ENCODE data around the gene GOLGA6C. TPM values are rescaled to one million over a fixed set of nuclear protein-coding genes. Genes with fewer than 3 reads are reported as not detected.

The GOLGA6C gene
- total RNA-seq, 1 experiment from 2014 or later, result not detected

DNA sequence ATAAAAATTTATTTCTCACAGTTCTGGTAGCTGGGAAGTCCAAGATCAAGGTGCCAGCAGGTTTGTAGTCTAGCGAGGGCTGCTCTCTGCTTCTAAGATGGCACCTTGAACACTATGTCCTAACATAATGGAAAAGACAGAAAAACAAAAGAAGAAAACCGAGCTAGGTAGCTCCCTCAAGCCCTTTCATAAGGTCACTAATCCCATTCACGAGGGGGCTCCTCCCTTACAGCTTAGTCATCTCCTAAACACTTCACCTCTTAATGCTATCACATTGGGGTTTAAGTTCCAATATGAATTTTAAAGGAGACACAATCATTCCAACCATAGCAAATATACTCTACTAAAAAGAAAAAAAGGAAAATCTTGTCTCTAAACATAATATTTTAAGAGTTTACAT, 48.1 kb downstream of the GOLGA6C start:
- H3K14ac ChIP-seq (ENCODE audit: insufficient read depth, low read length), result no peak overlapping the region
- no peak overlapping the region for H4K5ac ChIP-seq (ENCODE audit: insufficient read length, low read depth, low read length)
- no peaks in the 10 kb centered on the region; the same call in 1 of the 2 replicates for H3K27me3 ChIP-seq (ENCODE audit: insufficient read depth, low read length)
- H2BK120ac ChIP-seq (ENCODE audit: low read depth, low read length, poor library complexity, severe bottlenecking), result no peak overlapping the region
- no peak for DNase-seq
- H3K4ac ChIP-seq (ENCODE audit: low read depth, low read length), result no peak overlapping the region
- H3K79me2 ChIP-seq (ENCODE audit: insufficient read depth, low read length), result no peaks in the 10 kb centered on the region
- no peak overlapping the region for H3K23ac ChIP-seq (ENCODE audit: insufficient read length, low read depth, low read length)
- Mint-ChIP-seq H3K27me3 (ENCODE audit: low read depth) (peaks cover 18% of the 10 kb centered on the region), H3K4me1 (peaks cover 0 to 2% of the 10 kb centered on the region in 2 experiments; a peak in 1 of 4 replicates), H3K27ac (no peak overlapping the region), H3K36me3 (ENCODE audit: insufficient read depth in 1 of 3, low read depth in 3 of 3) (no peaks in the 10 kb centered on the region), H3K9me3 (no peaks in the 10 kb centered on the region), H3K4me3 (no peak overlapping the region)
- no peaks in the 10 kb centered on the region for H3K9me3 ChIP-seq (ENCODE audit: control insufficient read depth, low read depth, low read length)
- H2BK5ac ChIP-seq (ENCODE audit: insufficient read length, low read length), result no peak overlapping the region
- no peak overlapping the region for H4K91ac ChIP-seq (ENCODE audit: insufficient read length, low read depth, low read length)
- H3K27ac ChIP-seq (ENCODE audit: insufficient read length, low read depth, low read length), result no peak overlapping the region
- H2BK20ac ChIP-seq (ENCODE audit: low read depth, low read length, poor library complexity, severe bottlenecking), result no peak overlapping the region
- no peak overlapping the region for H3K18ac ChIP-seq (ENCODE audit: insufficient read length, low read depth, low read length)
- WGBS (ENCODE audit: extremely low coverage, insufficient read length, low lambda C conversion rate), result no CpG with 5 or more reads among the region's 3 CpGs
- H3T11ph ChIP-seq (ENCODE audit: low read length), result no peak overlapping the region
- no peak overlapping the region for H3K56ac ChIP-seq (ENCODE audit: insufficient read length, low read depth, low read length)
- no peaks in the 10 kb centered on the region for H4K20me1 ChIP-seq (ENCODE audit: control insufficient read depth, insufficient read depth, insufficient read length)
- no peaks in the 10 kb centered on the region for H3K23me2 ChIP-seq (ENCODE audit: insufficient read length, low read depth, low read length, poor library complexity, severe bottlenecking)
- no peak overlapping the region for H3K9ac ChIP-seq (ENCODE audit: extremely low read depth, insufficient read length, low read length)
- no peak overlapping the region for H4K8ac ChIP-seq (replicated peaks; ENCODE audit: insufficient read length, low read depth, low read length)
- H3K4me2 ChIP-seq (ENCODE audit: insufficient read depth, insufficient read length, low read length), result no peak overlapping the region
- no peak overlapping the region for H2BK12ac ChIP-seq (ENCODE audit: insufficient read length, low read depth, low read length)
- H3K4me1 ChIP-seq (ENCODE audit: insufficient read depth, low read length), result no peaks in the 10 kb centered on the region
- H2BK15ac ChIP-seq (ENCODE audit: low read depth, low read length), result no peak overlapping the region
- no peak overlapping the region for H2AFZ ChIP-seq (ENCODE audit: low read length)
- TF ChIP-seq, protein P1, sequence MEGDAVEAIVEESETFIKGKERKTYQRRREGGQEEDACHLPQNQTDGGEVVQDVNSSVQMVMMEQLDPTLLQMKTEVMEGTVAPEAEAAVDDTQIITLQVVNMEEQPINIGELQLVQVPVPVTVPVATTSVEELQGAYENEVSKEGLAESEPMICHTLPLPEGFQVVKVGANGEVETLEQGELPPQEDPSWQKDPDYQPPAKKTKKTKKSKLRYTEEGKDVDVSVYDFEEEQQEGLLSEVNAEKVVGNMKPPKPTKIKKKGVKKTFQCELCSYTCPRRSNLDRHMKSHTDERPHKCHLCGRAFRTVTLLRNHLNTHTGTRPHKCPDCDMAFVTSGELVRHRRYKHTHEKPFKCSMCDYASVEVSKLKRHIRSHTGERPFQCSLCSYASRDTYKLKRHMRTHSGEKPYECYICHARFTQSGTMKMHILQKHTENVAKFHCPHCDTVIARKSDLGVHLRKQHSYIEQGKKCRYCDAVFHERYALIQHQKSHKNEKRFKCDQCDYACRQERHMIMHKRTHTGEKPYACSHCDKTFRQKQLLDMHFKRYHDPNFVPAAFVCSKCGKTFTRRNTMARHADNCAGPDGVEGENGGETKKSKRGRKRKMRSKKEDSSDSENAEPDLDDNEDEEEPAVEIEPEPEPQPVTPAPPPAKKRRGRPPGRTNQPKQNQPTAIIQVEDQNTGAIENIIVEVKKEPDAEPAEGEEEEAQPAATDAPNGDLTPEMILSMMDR (conservative IDR thresholded peaks at IDR 0.05), result no peak
- H3K79me1 ChIP-seq (ENCODE audit: insufficient read depth, low read depth, low read length, poor library complexity, severe bottlenecking), result no peaks in the 10 kb centered on the region
- H2AK5ac ChIP-seq (ENCODE audit: insufficient read length, low read length), result no peak overlapping the region

Measured in H9 (cell line).